K562 (cell line): ENCODE results near the gene NAA40. TPM values are rescaled to one million over a fixed set of nuclear protein-coding genes. Genes with fewer than 3 reads are reported as not detected.
A peak's percentile ranks its signal among the peaks of the same experiment; 100 is the strongest.

Source experiments
- ATAC-seq: fragments of 200-7000 bp; cut with Tn5 transposase; 3 replicates; pipeline ENCODE4 v1.9.1; 2020; ENCODE audit warnings: moderate library complexity
- BruUV-seq: library from RNA; stranded (reverse); fragments of 400-500 nt; replicated peaks from 2 replicates; lab custom pipeline; 2021; lab: Mats Ljungman, UMichigan
- CTCF ChIA-PET: fragments of 300-600 bp; formaldehyde crosslinking; extraction: SDS; loops from one replicate; lab custom pipeline; 2021; ENCODE audit warnings: low intra/inter-chr PET ratio; lab: Yijun Ruan, JAX
- POLR2A ChIA-PET: fragments of 300-600, 350-650 bp; sonication (Branson Sonifier 250); formaldehyde crosslinking; extraction: SDS; loops from one replicate; lab custom pipeline; 2021; ENCODE audit warnings: antibody characterized with exemption, inconsistent platforms; lab: Yijun Ruan, JAX
- DNase-seq, 4 experiments: peaks; one replicate each; pipeline versions ENCODE4 v3.0.0 to v3.0.0-alpha.2; 2011 to 2018; ENCODE audit warnings: low spot score in 3 of 4, mixed read lengths in 3 of 4; ENCODE audit errors: extremely low read depth in 1 of 4
- FAIRE-seq: peaks from 2 replicates; lab custom pipeline; 2011; peaks lifted over from hg19 to GRCh38; lab: Jason Lieb, UNC
- H2AFZ ChIP-seq: 2 replicates; pipeline ENCODE4 v1.6.0; 2011; ENCODE audit warnings: low read depth, low read length, control low read depth, inconsistent platforms
- H3K27ac ChIP-seq: fragments of 200-600 bp; 3 replicates; pipeline ENCODE4 v1.8.0; 2011; ENCODE audit warnings: low read depth, mild to moderate bottlenecking, control low read depth, inconsistent platforms, low read length, moderate library complexity, mixed read lengths; ENCODE audit errors: extremely low read depth
- H3K27me3 ChIP-seq, 2 experiments: fragments of 300-600 bp in 1 of 2; 2 replicates in 1 of 2; 3 replicates in 1 of 2; pipeline versions ENCODE4 v1.6.0 to v1.8.0; 2011; ENCODE audit warnings: inconsistent platforms in 2 of 2, low read length in 2 of 2, mild to moderate bottlenecking in 1 of 2, mixed read lengths in 1 of 2, moderate library complexity in 1 of 2; ENCODE audit not compliant: control insufficient read depth in 2 of 2, insufficient read depth in 2 of 2
- H3K36me3 ChIP-seq: fragments of 300-600 bp; 3 replicates; pipeline ENCODE4 v1.8.0; 2011; ENCODE audit warnings: mild to moderate bottlenecking, low read length, inconsistent platforms; ENCODE audit not compliant: control insufficient read depth, insufficient read depth
- H3K4me1 ChIP-seq, 2 experiments: fragments of 200-600 bp in 1 of 2; replicated peaks in 1 of 2; 2 replicates in 1 of 2; 3 replicates in 1 of 2; pipeline versions ENCODE4 v1.5.1 to v1.8.0; 2011; ENCODE audit warnings: inconsistent platforms in 2 of 2, low read length in 2 of 2, mild to moderate bottlenecking in 1 of 2, mixed read lengths in 1 of 2, moderate library complexity in 1 of 2; ENCODE audit not compliant: control insufficient read depth in 2 of 2, insufficient read depth in 2 of 2
- H3K4me2 ChIP-seq: 2 replicates; pipeline ENCODE4 v1.6.1; 2011; ENCODE audit warnings: low read length, control low read depth, inconsistent platforms, mixed read lengths; ENCODE audit not compliant: insufficient read depth
- H3K4me3 ChIP-seq: fragments of 200-600 bp; sonication (generic), shearing (Covaris generic); 2 replicates; pipeline ENCODE4 v1.5.1; 2016; ENCODE audit warnings: control low read depth, inconsistent platforms
- H3K79me2 ChIP-seq: fragments of 200-600 bp; 3 replicates; pipeline ENCODE4 v1.8.0; 2011; ENCODE audit warnings: low read length, inconsistent platforms; ENCODE audit not compliant: control insufficient read depth, insufficient read depth
- H3K9ac ChIP-seq, 2 experiments: 2 replicates each; pipeline versions ENCODE4 v1.6.0 to v1.6.1; 2011; ENCODE audit warnings: low read depth in 2 of 2, low read length in 2 of 2, control low read depth in 1 of 2, inconsistent platforms in 1 of 2, mild to moderate bottlenecking in 1 of 2, mixed read lengths in 1 of 2; ENCODE audit not compliant: insufficient read depth in 1 of 2
- H3K9me1 ChIP-seq: one replicate; pipeline ENCODE4 v1.6.0; 2011; ENCODE audit warnings: inconsistent platforms, mild to moderate bottlenecking, low read length, moderate library complexity; ENCODE audit not compliant: control insufficient read depth, insufficient read depth
- H3K9me3 ChIP-seq: replicated peaks from 2 replicates; pipeline ENCODE4 v1.5.1; 2011; ENCODE audit warnings: low read depth, low read length, inconsistent platforms; ENCODE audit not compliant: control insufficient read depth, insufficient read depth
- H4K20me1 ChIP-seq: replicated peaks from 2 replicates; pipeline ENCODE4 v1.6.1; 2011; ENCODE audit warnings: low read length, inconsistent platforms, mixed read lengths; ENCODE audit not compliant: control insufficient read depth, insufficient read depth
- CSDE1 ChIP-seq, 2 experiments: fragments of 450-650 bp; IDR thresholded peaks; 2 replicates each; pipeline ENCODE4 v1.6.1; 2016; ENCODE audit warnings: mild to moderate bottlenecking in 1 of 2
- POLR2G ChIP-seq: fragments of 200-400 bp; formaldehyde crosslinking; IDR thresholded peaks from 2 replicates; pipeline ENCODE4 v1.6.1; 2017; ENCODE audit warnings: low read depth, mild to moderate bottlenecking, antibody characterized with exemption, low read length, moderate library complexity
- RBFOX2 ChIP-seq: fragments of 200-400 bp; formaldehyde crosslinking; IDR thresholded peaks from 2 replicates; pipeline ENCODE4 v1.6.1; 2017; ENCODE audit warnings: low read depth, mild to moderate bottlenecking, low read length, moderate library complexity
- WGBS: fragments of 100-300 bp; shearing (Covaris generic); methylation state at CpG from one replicate; pipeline ENCODE4 v1.1.6; 2016; ENCODE audit warnings: low coverage, mixed read lengths; ENCODE audit not compliant: insufficient coverage; ENCODE audit errors: missing lambda C conversion rate; 5-methylcytosine and 5-hydroxymethylcytosine counted together
- in situ Hi-C: fragments of 300-500 bp; cut with MboI; formaldehyde crosslinking; loops from 4 replicates; pipeline ENCODE4 v1.15.0; 2018; ENCODE audit warnings: inconsistent platforms, mixed read lengths
- intact Hi-C: fragments of 100-400 bp; cut with micrococcal nuclease; formaldehyde crosslinking; loops from 2 replicates; pipeline ENCODE4 v1.14.2; 2022
- polyA plus RNA-seq, 8 experiments: library from polyadenylated mRNA; depleted of rRNA in 4 of 8; stranded (reverse) in 5 of 8; unstranded in 3 of 8; fragments of >200 nt; fragmentation: Nextera tagmentation in 2 of 8; fragmentation: Illumina TruSeq in 1 of 8; extraction: Ambion mirVana in 2 of 8; extraction: Trizol in 1 of 8; gene quantifications; 2 replicates each; pipeline versions ENCODE4 v1.2.1 to v1.2.3, GENCODE V29; 2011 to 2014; ENCODE audit warnings: inconsistent platforms in 1 of 8, missing spikeins in 1 of 8
- total RNA-seq, 7 experiments: library from RNA; depleted of rRNA in 6 of 7; stranded (reverse); fragments of >200 nt in 6 of 7; fragmentation: Illumina TruSeq in 2 of 7; extraction: Trizol in 2 of 7; gene quantifications; 2 replicates each; pipeline versions ENCODE4 v1.2.1 to v1.2.3, GENCODE V29; 2011 to 2021; ENCODE audit warnings: low replicate concordance in 1 of 7

The NAA40 gene
- total and polyA plus RNA-seq, 9 of the 15 experiments (the other 6 are each of a cell fraction or from before 2014, with no cell fraction given): 6.2 to 39.0 (median 23.1) TPM

GRCh38 chr11:63997801-63998337 lies 59.1 kb downstream of the NAA40 start:
- H3K79me2 ChIP-seq: no peaks in the 10 kb centered on the region
- DNase-seq (no peak), FAIRE-seq (no peak), ATAC-seq (no peak)
- intact Hi-C loops: no loop called here
- no peak overlapping the region for H2AFZ ChIP-seq
- no peak overlapping the region for H3K4me3 ChIP-seq
- in situ Hi-C loops: no loop called here
- H3K9ac ChIP-seq: peak overlapping the region in 1 of 2 experiments; percentile 45; a peak in 2 of 4 replicates
- no peaks in the 10 kb centered on the region for H3K9me1 ChIP-seq
- H3K27me3 ChIP-seq: no peaks in the 10 kb centered on the region
- ChIA-PET POLR2A (interaction anchor here (0.6 to 1.6 kb wide), 3 partner anchors 10 to 351 kb away, joined by 3 to 7 read pairs (median 5); no protein-coding TSS in a partner anchor), CTCF (no interaction called here)
- peaks cover 0 to 51% of the 10 kb centered on the region in 2 experiments; a peak in 2 of 5 replicates for H3K4me1 ChIP-seq
- TF ChIP-seq POLR2G (0 out of 2 replicates have a peak, but pooled peaks have one; percentile 16), CSDE1 (IDR thresholded peaks at IDR 0.05) (no peak), RBFOX2 (peak; percentile 26; the same call in 1 of the 2 replicates)
- no TSS peak for BruUV-seq
- no peak overlapping the region for H3K27ac ChIP-seq
- WGBS: 83% methylated on average over 9 of the region's 11 CpGs
- H3K36me3 ChIP-seq: peaks cover 72% of the 10 kb centered on the region; the same call in 2 of the 3 replicates
- H4K20me1 ChIP-seq: peaks cover 4% of the 10 kb centered on the region; the same call in 1 of the 2 replicates
- no peak overlapping the region for H3K4me2 ChIP-seq
- no peaks in the 10 kb centered on the region for H3K9me3 ChIP-seq
